SK-N-SH (cell line): ENCODE data around the gene UBXN2A. TPM values are rescaled to one million over a fixed set of nuclear protein-coding genes. Genes with fewer than 3 reads are reported as not detected.

Experiments used
- CTCF ChIA-PET: fragments of 300-600, 350-600 bp; formaldehyde crosslinking; extraction: SDS; loops from one replicate; lab custom pipeline; 2021; lab: Yijun Ruan, JAX
- POLR2A ChIA-PET: fragments of 350-600 bp; sonication (Branson Sonifier 250); formaldehyde crosslinking; extraction: SDS; loops from one replicate; lab custom pipeline; 2020; ENCODE audit warnings: antibody characterized with exemption, inconsistent platforms; lab: Yijun Ruan, JAX
- DNase-seq: peaks from one replicate; pipeline ENCODE4 v3.0.0; 2012
- H2AFZ ChIP-seq: fragments of 200-600 bp; sonication (generic); 2 replicates; pipeline ENCODE4 v1.8.1; 2016; ENCODE audit warnings: antibody characterized with exemption, mild to moderate bottlenecking, low read depth
- H3F3A ChIP-seq: fragments of 200-600 bp; sonication (generic); replicated peaks from 2 replicates; pipeline ENCODE3; 2016; ENCODE audit warnings: antibody characterized with exemption, mild to moderate bottlenecking; ENCODE audit not compliant: insufficient read depth
- H3K27ac ChIP-seq, 2 experiments: fragments of 200-500 bp in 1 of 2; fragments of 200-600 bp in 1 of 2; sonication (Bioruptor generic) in 1 of 2; sonication (generic), shearing (Covaris generic) in 1 of 2; 2 replicates each; pipeline versions ENCODE4 v1.5.1 to v1.6.1; 2014 to 2016; ENCODE audit warnings: low read depth in 2 of 2, inconsistent platforms in 1 of 2, low read length in 1 of 2, mild to moderate bottlenecking in 1 of 2, mixed read lengths in 1 of 2
- H3K27me3 ChIP-seq: fragments of 200-600 bp; sonication (generic), shearing (Covaris generic); 2 replicates; pipeline ENCODE4 v1.6.1; 2016; ENCODE audit warnings: mixed run types; ENCODE audit not compliant: insufficient read depth
- H3K36me3 ChIP-seq, 2 experiments: fragments of 200-500 bp in 1 of 2; fragments of 200-600 bp in 1 of 2; sonication (Bioruptor generic) in 1 of 2; sonication (generic) in 1 of 2; replicated peaks in 1 of 2; 2 replicates each; pipeline versions ENCODE3 to v1.5.1; 2014 to 2016; ENCODE audit warnings: low read length in 1 of 2, mild to moderate bottlenecking in 1 of 2; ENCODE audit not compliant: insufficient read depth in 2 of 2, control insufficient read depth in 1 of 2
- H3K4me1 ChIP-seq, 2 experiments: fragments of 200-500 bp in 1 of 2; fragments of 200-600 bp in 1 of 2; sonication (Bioruptor generic) in 1 of 2; sonication (generic), shearing (Covaris generic) in 1 of 2; 2 replicates each; pipeline versions ENCODE4 v1.5.1 to v1.6.1; 2014 to 2016; ENCODE audit warnings: low read depth in 1 of 2, low read length in 1 of 2, mixed run types in 1 of 2; ENCODE audit not compliant: insufficient read depth in 2 of 2, control insufficient read depth in 1 of 2
- H3K4me2 ChIP-seq: fragments of 200-600 bp; sonication (generic), shearing (Covaris generic); 2 replicates; pipeline ENCODE4 v1.6.1; 2017; ENCODE audit warnings: mixed run types
- H3K4me3 ChIP-seq, 2 experiments: fragments of 200-500 bp in 1 of 2; fragments of 200-600 bp in 1 of 2; sonication (Bioruptor generic) in 1 of 2; sonication (generic), shearing (Covaris generic) in 1 of 2; 2 replicates each; pipeline versions ENCODE4 v1.5.1 to v1.8.1; 2014 to 2016; ENCODE audit warnings: low read depth in 2 of 2, inconsistent platforms in 1 of 2, low read length in 1 of 2, mild to moderate bottlenecking in 1 of 2, mixed read lengths in 1 of 2, moderate library complexity in 1 of 2
- H3K79me2 ChIP-seq: fragments of 200-600 bp; sonication (generic); 2 replicates; pipeline ENCODE4 v1.8.1; 2017; ENCODE audit warnings: mild to moderate bottlenecking; ENCODE audit not compliant: insufficient read depth
- H3K9ac ChIP-seq: fragments of 200-600 bp; sonication (generic); 2 replicates; pipeline ENCODE4 v1.6.1; 2017; ENCODE audit warnings: mixed run types
- H3K9me2 ChIP-seq: fragments of 200-600 bp; sonication (generic); 2 replicates; pipeline ENCODE4 v1.6.1; 2017; ENCODE audit warnings: mixed run types
- H3K9me3 ChIP-seq: fragments of 200-600 bp; sonication (generic); 2 replicates; pipeline ENCODE4 v1.6.1; 2017; ENCODE audit warnings: mixed run types, mild to moderate bottlenecking, moderate library complexity
- H4K20me1 ChIP-seq: fragments of 200-600 bp; sonication (generic); 2 replicates; pipeline ENCODE4 v1.6.1; 2017; ENCODE audit warnings: mild to moderate bottlenecking, mixed run types; ENCODE audit not compliant: insufficient read depth
- FOSL2 ChIP-seq: IDR thresholded peaks from 2 replicates; pipeline ENCODE4 v1.4.0; 2012; ENCODE audit warnings: low read depth, mild to moderate bottlenecking, moderate library complexity, borderline replicate concordance
- FOXJ3 ChIP-seq: sonication (generic); formaldehyde crosslinking; IDR thresholded peaks from 2 replicates; pipeline ENCODE4 v1.5.1; 2020; ENCODE audit warnings: mild to moderate bottlenecking, missing genetic modification reagents
- POLR2AphosphoS5 ChIP-seq: IDR thresholded peaks from 2 replicates; pipeline ENCODE4 v1.6.1; 2012; ENCODE audit warnings: low read depth, low read length
- RAD21 ChIP-seq: IDR thresholded peaks from 2 replicates; pipeline ENCODE4 v1.6.1; 2012; ENCODE audit warnings: mild to moderate bottlenecking, low read length
- SMC3 ChIP-seq: IDR thresholded peaks from 2 replicates; pipeline ENCODE4 v1.6.1; 2012; ENCODE audit warnings: low read depth, low read length, improper control_type of control experiment
- TCF12 ChIP-seq: IDR thresholded peaks from 2 replicates; pipeline ENCODE4 v1.4.0; 2012
- WGBS: methylation state at CpG from one replicate; pipeline ENCODE4 v1.1.6; 2017; ENCODE audit warnings: low lambda C conversion rate; 5-methylcytosine and 5-hydroxymethylcytosine counted together
- polyA plus RNA-seq, 3 experiments: library from polyadenylated mRNA; depleted of rRNA; stranded (reverse); fragments of >200 nt; gene quantifications; 2 replicates each; pipeline ENCODE4 v1.2.3, GENCODE V29; 2012
- TF ChIP-seq, protein P1 (sequence below): fragments of 200-600 bp; sonication (generic); IDR thresholded peaks from 2 replicates; pipeline ENCODE4 v1.6.1; 2017; ENCODE audit warnings: antibody characterized with exemption, mild to moderate bottlenecking, moderate library complexity

UBXN2A gene
- polyA plus RNA-seq, 1 of the 3 experiments (the other 2 are of a cell fraction): 5.8 TPM

GRCh38 chr2:24021122-24021998, 81.1 kb downstream of the UBXN2A start:
- H3F3A ChIP-seq: no peaks in the 10 kb centered on the region
- H3K36me3 ChIP-seq: peaks cover 0 to 6% of the 10 kb centered on the region in 2 experiments
- H3K27ac ChIP-seq: no peak overlapping the region
- no peaks in the 10 kb centered on the region for H4K20me1 ChIP-seq
- DNase-seq: peak; percentile 77
- no peak overlapping the region for H3K9ac ChIP-seq
- WGBS: 87% methylated on average over 18 of the region's 19 CpGs
- H3K9me3 ChIP-seq: no peaks in the 10 kb centered on the region
- no peaks in the 10 kb centered on the region for H3K9me2 ChIP-seq
- ChIA-PET CTCF (interaction anchor here (0.8 to 1.2 kb wide), 2 partner anchors 10 to 12 kb away, joined by 3 read pairs; partner anchors contain the start of gene MFSD2B), POLR2A (no interaction called here)
- H3K4me2 ChIP-seq: no peak overlapping the region
- TF ChIP-seq, protein P1, sequence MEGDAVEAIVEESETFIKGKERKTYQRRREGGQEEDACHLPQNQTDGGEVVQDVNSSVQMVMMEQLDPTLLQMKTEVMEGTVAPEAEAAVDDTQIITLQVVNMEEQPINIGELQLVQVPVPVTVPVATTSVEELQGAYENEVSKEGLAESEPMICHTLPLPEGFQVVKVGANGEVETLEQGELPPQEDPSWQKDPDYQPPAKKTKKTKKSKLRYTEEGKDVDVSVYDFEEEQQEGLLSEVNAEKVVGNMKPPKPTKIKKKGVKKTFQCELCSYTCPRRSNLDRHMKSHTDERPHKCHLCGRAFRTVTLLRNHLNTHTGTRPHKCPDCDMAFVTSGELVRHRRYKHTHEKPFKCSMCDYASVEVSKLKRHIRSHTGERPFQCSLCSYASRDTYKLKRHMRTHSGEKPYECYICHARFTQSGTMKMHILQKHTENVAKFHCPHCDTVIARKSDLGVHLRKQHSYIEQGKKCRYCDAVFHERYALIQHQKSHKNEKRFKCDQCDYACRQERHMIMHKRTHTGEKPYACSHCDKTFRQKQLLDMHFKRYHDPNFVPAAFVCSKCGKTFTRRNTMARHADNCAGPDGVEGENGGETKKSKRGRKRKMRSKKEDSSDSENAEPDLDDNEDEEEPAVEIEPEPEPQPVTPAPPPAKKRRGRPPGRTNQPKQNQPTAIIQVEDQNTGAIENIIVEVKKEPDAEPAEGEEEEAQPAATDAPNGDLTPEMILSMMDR: peak; percentile 34; the same call in 1 of the 2 replicates
- peak; percentile 33; the same call in 1 of the 2 replicates for TF ChIP-seq SMC3
- TF ChIP-seq RAD21: peak; percentile 56
- TF ChIP-seq POLR2AphosphoS5: no peak
- H3K79me2 ChIP-seq: no peaks in the 10 kb centered on the region
- no peaks in the 10 kb centered on the region for H3K27me3 ChIP-seq
- H3K4me1 ChIP-seq: peaks cover 1 to 5% of the 10 kb centered on the region in 2 experiments; a peak in 3 of 4 replicates
- no peak overlapping the region for H2AFZ ChIP-seq
- H3K4me3 ChIP-seq: no peak overlapping the region

DNA sequence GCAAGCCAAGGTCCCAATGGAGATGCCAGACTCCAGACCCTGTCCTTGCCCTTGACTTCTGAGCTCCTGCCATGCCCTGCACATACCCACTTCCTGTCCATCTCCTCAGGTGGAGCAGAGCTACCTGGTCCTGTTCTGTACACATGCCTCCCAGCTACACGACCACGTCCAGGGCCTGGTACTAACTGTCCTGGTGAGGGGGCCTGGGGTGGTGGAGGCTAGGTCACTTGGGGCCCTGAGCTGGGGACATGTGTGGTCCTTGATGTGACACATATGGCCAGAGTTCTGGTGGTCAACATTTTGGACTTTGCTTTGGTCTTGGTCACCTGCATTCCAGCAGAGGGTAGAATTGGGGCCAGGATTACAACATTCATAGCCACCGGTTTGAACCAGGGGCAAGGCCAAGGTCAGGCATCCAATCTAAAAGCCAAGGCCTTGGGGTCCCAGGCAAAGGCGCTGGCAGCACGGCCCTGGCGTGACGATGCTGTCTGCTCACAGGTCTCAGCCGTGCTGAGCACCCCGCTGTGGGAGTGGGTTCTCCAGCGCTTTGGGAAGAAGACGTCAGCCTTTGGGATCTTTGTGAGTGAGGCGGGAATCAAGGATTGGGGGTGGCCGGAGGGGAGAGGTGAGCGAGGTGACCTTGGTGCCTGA, 82.2 kb downstream of the UBXN2A start:
- H3K4me1 ChIP-seq: no peaks in the 10 kb centered on the region
- H3K4me2 ChIP-seq: no peak overlapping the region
- DNase-seq: no peak
- H3K4me3 ChIP-seq: no peak overlapping the region
- no peak overlapping the region for H2AFZ ChIP-seq
- 97% methylated on average over 14 of the region's 14 CpGs for WGBS
- ChIA-PET POLR2A (no interaction called here), CTCF (interaction anchor here (0.8 kb wide), 1 partner anchor 13 kb away, joined by 3 read pairs; the partner anchor contains the start of gene MFSD2B)
- no peaks in the 10 kb centered on the region for H3K79me2 ChIP-seq
- H3K36me3 ChIP-seq: peaks cover 0 to 10% of the 10 kb centered on the region in 2 experiments
- no peaks in the 10 kb centered on the region for H3K27me3 ChIP-seq
- TF ChIP-seq TCF12 (no peak), FOXJ3 (CRISPR knock-in tag) (no peak), FOSL2 (no peak)
- H3K9ac ChIP-seq: no peak overlapping the region
- H4K20me1 ChIP-seq: no peaks in the 10 kb centered on the region
- no peaks in the 10 kb centered on the region for H3F3A ChIP-seq
- H3K27ac ChIP-seq: no peak overlapping the region
- H3K9me2 ChIP-seq: no peaks in the 10 kb centered on the region
- H3K9me3 ChIP-seq: no peaks in the 10 kb centered on the region
